ENCODE results near the gene SPG7. TPM values are rescaled to one million over a fixed set of nuclear protein-coding genes. Genes with fewer than 3 reads are reported as not detected.

The SPG7 gene
- total RNA-seq, 1 experiment from 2014 or later: 141 TPM

DNA sequence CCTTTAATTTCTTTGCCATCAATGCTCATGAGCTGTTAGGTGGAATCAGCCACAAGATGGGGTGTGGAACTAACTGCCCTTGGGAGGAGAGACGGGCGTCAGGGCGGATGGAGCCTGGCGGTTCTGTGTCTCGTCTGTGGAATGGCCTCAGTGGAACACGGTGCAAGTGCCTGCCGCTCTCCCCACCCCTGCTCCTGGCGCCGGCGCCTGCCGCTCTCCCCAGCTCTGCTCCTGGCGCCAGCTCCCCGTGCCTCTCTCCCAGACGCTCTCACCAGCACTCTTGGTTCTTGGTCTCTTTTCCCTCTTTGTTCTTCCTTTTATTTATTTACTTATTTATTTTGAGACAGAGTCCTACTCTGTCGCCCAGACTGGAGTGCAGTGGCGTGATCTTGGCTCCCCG, 39.1 kb downstream of the SPG7 start (continued):
- TF ChIP-seq ZNF138 (CRISPR knock-in tag; conservative IDR thresholded peaks at IDR 0.05) (no peak), JUN (CRISPR knock-in tag; IDR thresholded peaks at IDR 0.05) (no peak)
- TF ChIP-seq, protein P1, sequence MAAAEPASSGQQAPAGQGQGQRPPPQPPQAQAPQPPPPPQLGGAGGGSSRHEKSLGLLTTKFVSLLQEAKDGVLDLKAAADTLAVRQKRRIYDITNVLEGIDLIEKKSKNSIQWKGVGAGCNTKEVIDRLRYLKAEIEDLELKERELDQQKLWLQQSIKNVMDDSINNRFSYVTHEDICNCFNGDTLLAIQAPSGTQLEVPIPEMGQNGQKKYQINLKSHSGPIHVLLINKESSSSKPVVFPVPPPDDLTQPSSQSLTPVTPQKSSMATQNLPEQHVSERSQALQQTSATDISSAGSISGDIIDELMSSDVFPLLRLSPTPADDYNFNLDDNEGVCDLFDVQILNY (CRISPR knock-in tag; IDR thresholded peaks at IDR 0.05): no peak
- TF ChIP-seq, protein P2, sequence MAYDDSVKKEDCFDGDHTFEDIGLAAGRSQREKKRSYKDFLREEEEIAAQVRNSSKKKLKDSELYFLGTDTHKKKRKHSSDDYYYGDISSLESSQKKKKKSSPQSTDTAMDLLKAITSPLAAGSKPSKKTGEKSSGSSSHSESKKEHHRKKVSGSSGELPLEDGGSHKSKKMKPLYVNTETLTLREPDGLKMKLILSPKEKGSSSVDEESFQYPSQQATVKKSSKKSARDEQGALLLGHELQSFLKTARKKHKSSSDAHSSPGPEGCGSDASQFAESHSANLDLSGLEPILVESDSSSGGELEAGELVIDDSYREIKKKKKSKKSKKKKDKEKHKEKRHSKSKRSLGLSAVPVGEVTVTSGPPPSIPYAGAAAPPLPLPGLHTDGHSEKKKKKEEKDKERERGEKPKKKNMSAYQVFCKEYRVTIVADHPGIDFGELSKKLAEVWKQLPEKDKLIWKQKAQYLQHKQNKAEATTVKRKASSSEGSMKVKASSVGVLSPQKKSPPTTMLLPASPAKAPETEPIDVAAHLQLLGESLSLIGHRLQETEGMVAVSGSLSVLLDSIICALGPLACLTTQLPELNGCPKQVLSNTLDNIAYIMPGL (CRISPR knock-in tag; IDR thresholded peaks at IDR 0.05): no peak

DNA sequence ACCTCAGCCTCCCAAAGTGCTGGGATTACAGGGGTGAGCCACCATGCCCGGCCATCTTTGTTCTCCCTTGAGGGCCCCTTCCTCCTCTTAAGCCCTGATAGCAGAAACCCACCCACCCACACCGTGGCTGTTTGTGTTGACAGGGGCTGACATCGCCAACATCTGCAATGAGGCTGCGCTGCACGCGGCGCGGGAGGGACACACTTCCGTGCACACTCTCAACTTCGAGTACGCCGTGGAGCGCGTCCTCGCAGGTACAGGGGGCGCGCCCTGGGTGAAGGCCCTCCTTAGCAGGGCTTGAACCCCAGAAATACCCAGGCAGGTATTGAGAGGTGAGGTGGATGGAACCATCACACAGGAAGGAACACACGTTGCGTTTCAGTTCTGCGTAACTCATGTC, 39.7 kb downstream of the SPG7 start:
- ChIA-PET POLR2A (no interaction called here), CTCF (no interaction called here)
- Mint-ChIP-seq H3K4me3 (no peak overlapping the region), H3K9me3 (no peaks in the 10 kb centered on the region), H3K27ac (0 out of 2 replicates have a peak overlapping the region, but pooled peaks have one; percentile 53), H3K27me3 (ENCODE audit: low read depth) (no peaks in the 10 kb centered on the region), H3K36me3 (peaks cover 48% of the 10 kb centered on the region), H3K4me1 (no peaks in the 10 kb centered on the region)
- no peak for DNase-seq (ENCODE audit: low spot score)
- ATAC-seq: no peak
- TF ChIP-seq TEAD4 (CRISPR knock-in tag; IDR thresholded peaks at IDR 0.05): no peak
- TF ChIP-seq, protein P2 (CRISPR knock-in tag; IDR thresholded peaks at IDR 0.05): no peak
- no peak for TF ChIP-seq KAT7 (CRISPR knock-in tag; IDR thresholded peaks at IDR 0.05; ENCODE audit: borderline replicate concordance)

DNA sequence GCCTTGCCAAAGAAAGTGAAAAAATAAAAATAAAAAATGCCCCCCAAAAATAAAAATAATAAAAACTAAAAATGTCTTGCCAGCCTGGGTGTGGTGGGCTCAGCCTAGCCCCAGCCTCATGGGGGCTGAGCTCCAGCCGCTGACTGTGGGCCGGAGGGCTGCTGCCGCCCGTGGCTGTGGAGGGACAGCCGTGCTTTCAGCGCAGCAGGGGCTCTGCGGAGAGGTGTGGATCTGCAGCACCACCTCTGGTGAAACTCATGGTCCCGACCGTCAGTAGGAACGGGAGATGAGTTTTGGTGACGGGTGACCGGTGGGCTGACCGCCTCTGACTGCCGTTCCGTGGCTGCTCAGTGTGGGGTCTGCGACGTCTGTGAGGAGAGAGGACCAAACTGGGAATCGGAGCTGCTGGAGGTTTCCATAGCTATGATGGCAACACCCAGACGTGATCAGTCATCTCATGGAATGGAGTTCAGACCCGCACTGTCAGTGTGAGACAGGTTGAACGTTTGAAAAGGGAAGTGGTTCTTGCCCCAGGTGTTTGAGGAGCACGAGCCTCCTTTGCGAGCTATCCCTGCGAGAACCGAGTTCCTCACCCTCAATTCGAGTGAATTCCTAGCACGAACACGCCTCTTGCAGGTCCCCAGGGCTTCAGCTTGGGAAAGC, 40.3 kb downstream of the SPG7 start:
- ChIA-PET CTCF (interaction anchor here (1.1 to 1.3 kb wide), 2 partner anchors 9 to 11 kb away, joined by 3 read pairs; no protein-coding TSS in a partner anchor), POLR2A (no interaction called here)
- H3K4me3 Mint-ChIP-seq: no peak overlapping the region
- DNase-seq (ENCODE audit: low spot score): no peak
- no peaks in the 10 kb centered on the region for H3K4me1 Mint-ChIP-seq
- H3K36me3 Mint-ChIP-seq: peaks cover 51% of the 10 kb centered on the region
- 0 out of 2 replicates have a peak overlapping the region, but pooled peaks have one; percentile 53 for H3K27ac Mint-ChIP-seq
- H3K27me3 Mint-ChIP-seq (ENCODE audit: low read depth): no peaks in the 10 kb centered on the region
- ATAC-seq: no peak
- no peaks in the 10 kb centered on the region for H3K9me3 Mint-ChIP-seq
- TF ChIP-seq, protein P3, sequence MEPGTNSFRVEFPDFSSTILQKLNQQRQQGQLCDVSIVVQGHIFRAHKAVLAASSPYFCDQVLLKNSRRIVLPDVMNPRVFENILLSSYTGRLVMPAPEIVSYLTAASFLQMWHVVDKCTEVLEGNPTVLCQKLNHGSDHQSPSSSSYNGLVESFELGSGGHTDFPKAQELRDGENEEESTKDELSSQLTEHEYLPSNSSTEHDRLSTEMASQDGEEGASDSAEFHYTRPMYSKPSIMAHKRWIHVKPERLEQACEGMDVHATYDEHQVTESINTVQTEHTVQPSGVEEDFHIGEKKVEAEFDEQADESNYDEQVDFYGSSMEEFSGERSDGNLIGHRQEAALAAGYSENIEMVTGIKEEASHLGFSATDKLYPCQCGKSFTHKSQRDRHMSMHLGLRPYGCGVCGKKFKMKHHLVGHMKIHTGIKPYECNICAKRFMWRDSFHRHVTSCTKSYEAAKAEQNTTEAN (CRISPR knock-in tag; IDR thresholded peaks at IDR 0.05): no peak
- no peak for TF ChIP-seq ZNF263 (CRISPR knock-in tag; IDR thresholded peaks at IDR 0.05; ENCODE audit: low read depth)
- TF ChIP-seq, protein P4, sequence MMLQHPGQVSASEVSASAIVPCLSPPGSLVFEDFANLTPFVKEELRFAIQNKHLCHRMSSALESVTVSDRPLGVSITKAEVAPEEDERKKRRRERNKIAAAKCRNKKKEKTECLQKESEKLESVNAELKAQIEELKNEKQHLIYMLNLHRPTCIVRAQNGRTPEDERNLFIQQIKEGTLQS (CRISPR knock-in tag; conservative IDR thresholded peaks at IDR 0.05): no peak
- TF ChIP-seq NR2C2 (CRISPR knock-in tag; IDR thresholded peaks at IDR 0.05): no peak
- TF ChIP-seq, protein P5, sequence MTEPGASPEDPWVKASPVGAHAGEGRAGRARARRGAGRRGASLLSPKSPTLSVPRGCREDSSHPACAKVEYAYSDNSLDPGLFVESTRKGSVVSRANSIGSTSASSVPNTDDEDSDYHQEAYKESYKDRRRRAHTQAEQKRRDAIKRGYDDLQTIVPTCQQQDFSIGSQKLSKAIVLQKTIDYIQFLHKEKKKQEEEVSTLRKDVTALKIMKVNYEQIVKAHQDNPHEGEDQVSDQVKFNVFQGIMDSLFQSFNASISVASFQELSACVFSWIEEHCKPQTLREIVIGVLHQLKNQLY (CRISPR knock-in tag; IDR thresholded peaks at IDR 0.05): no peak
- no peak for TF ChIP-seq RORB (CRISPR knock-in tag; IDR thresholded peaks at IDR 0.05)
- TF ChIP-seq RELA (CRISPR knock-in tag; IDR thresholded peaks at IDR 0.05; ENCODE audit: borderline replicate concordance): no peak
- no peak for TF ChIP-seq ESRRA (CRISPR knock-in tag; IDR thresholded peaks at IDR 0.05; ENCODE audit: borderline replicate concordance)
- TF ChIP-seq ZBTB21 (CRISPR knock-in tag; IDR thresholded peaks at IDR 0.05; ENCODE audit: borderline replicate concordance): no peak
- no peak for TF ChIP-seq TEAD1 (CRISPR knock-in tag; IDR thresholded peaks at IDR 0.05)
- TF ChIP-seq TCF7 (CRISPR knock-in tag; IDR thresholded peaks at IDR 0.05; ENCODE audit: low read depth): no peak
- TF ChIP-seq ZNF671 (CRISPR knock-in tag; IDR thresholded peaks at IDR 0.05): no peak
- TF ChIP-seq, protein P6, sequence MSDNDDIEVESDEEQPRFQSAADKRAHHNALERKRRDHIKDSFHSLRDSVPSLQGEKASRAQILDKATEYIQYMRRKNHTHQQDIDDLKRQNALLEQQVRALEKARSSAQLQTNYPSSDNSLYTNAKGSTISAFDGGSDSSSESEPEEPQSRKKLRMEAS (CRISPR knock-in tag; IDR thresholded peaks at IDR 0.05): no peak
- no peak for TF ChIP-seq ZNF423 (CRISPR knock-in tag; IDR thresholded peaks at IDR 0.05)
- TF ChIP-seq, protein P7, sequence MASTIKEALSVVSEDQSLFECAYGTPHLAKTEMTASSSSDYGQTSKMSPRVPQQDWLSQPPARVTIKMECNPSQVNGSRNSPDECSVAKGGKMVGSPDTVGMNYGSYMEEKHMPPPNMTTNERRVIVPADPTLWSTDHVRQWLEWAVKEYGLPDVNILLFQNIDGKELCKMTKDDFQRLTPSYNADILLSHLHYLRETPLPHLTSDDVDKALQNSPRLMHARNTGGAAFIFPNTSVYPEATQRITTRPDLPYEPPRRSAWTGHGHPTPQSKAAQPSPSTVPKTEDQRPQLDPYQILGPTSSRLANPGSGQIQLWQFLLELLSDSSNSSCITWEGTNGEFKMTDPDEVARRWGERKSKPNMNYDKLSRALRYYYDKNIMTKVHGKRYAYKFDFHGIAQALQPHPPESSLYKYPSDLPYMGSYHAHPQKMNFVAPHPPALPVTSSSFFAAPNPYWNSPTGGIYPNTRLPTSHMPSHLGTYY (CRISPR knock-in tag; IDR thresholded peaks at IDR 0.05): no peak
- TF ChIP-seq, protein P8, sequence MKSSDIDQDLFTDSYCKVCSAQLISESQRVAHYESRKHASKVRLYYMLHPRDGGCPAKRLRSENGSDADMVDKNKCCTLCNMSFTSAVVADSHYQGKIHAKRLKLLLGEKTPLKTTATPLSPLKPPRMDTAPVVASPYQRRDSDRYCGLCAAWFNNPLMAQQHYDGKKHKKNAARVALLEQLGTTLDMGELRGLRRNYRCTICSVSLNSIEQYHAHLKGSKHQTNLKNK (CRISPR knock-in tag; IDR thresholded peaks at IDR 0.05): no peak
- TF ChIP-seq, protein P9, sequence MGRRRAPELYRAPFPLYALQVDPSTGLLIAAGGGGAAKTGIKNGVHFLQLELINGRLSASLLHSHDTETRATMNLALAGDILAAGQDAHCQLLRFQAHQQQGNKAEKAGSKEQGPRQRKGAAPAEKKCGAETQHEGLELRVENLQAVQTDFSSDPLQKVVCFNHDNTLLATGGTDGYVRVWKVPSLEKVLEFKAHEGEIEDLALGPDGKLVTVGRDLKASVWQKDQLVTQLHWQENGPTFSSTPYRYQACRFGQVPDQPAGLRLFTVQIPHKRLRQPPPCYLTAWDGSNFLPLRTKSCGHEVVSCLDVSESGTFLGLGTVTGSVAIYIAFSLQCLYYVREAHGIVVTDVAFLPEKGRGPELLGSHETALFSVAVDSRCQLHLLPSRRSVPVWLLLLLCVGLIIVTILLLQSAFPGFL (CRISPR knock-in tag; IDR thresholded peaks at IDR 0.05; ENCODE audit: borderline replicate concordance): no peak
- TF ChIP-seq ZNF138 (CRISPR knock-in tag; conservative IDR thresholded peaks at IDR 0.05): no peak

Data from WTC11 (cell line).